DND-41 (cell line): ENCODE results near the gene CDH10.

Experiments used
- ATAC-seq: fragments of 200-7000 bp; cut with Tn5 transposase; 3 replicates; pipeline ENCODE4 v1.9.1; 2021; ENCODE audit warnings: low read depth; ENCODE audit not compliant: insufficient read depth
- DNase-seq: peaks from one replicate; pipeline ENCODE4 v3.0.0-alpha.2; 2020
- H2AFZ ChIP-seq: 2 replicates; pipeline ENCODE4 v1.6.0; 2012; ENCODE audit warnings: low read depth, low read length
- H3K27ac ChIP-seq: 2 replicates; pipeline ENCODE4 v1.5.1; 2012; ENCODE audit warnings: low read length, inconsistent platforms
- H3K27me3 ChIP-seq: fragments of 200-600 bp; sonication (generic); 2 replicates; pipeline ENCODE4 v1.6.0; 2012; ENCODE audit warnings: low read length, mild to moderate bottlenecking, inconsistent platforms; ENCODE audit not compliant: insufficient read depth, poor library complexity
- H3K36me3 ChIP-seq: 2 replicates; pipeline ENCODE4 v1.5.1; 2012; ENCODE audit warnings: low read length, inconsistent platforms; ENCODE audit not compliant: insufficient read depth
- H3K4me1 ChIP-seq: 2 replicates; pipeline ENCODE4 v1.5.1; 2012; ENCODE audit warnings: mild to moderate bottlenecking, low read length; ENCODE audit not compliant: insufficient read depth
- H3K4me2 ChIP-seq: 2 replicates; pipeline ENCODE4 v1.6.0; 2012; ENCODE audit warnings: mild to moderate bottlenecking, moderate library complexity, low read length, inconsistent platforms; ENCODE audit not compliant: insufficient read depth
- H3K4me3 ChIP-seq, 2 experiments: fragments of 200-600 bp in 1 of 2; shearing (Covaris generic) in 1 of 2; 2 replicates each; pipeline ENCODE4 v1.5.1; 2012 to 2016; ENCODE audit warnings: inconsistent platforms in 2 of 2, low read length in 2 of 2, mild to moderate bottlenecking in 2 of 2, low read depth in 1 of 2, moderate library complexity in 1 of 2
- H3K79me2 ChIP-seq: 2 replicates; pipeline ENCODE4 v1.6.0; 2012; ENCODE audit warnings: low read length, inconsistent platforms; ENCODE audit not compliant: insufficient read depth
- H3K9ac ChIP-seq: 2 replicates; pipeline ENCODE4 v1.6.0; 2012; ENCODE audit warnings: low read depth, mild to moderate bottlenecking, inconsistent platforms, low read length, moderate library complexity
- H3K9me3 ChIP-seq: 2 replicates; pipeline ENCODE4 v1.5.1; 2012; ENCODE audit warnings: low read length, moderate library complexity, mild to moderate bottlenecking, inconsistent platforms; ENCODE audit not compliant: insufficient read depth, severe bottlenecking
- H4K20me1 ChIP-seq: 2 replicates; pipeline ENCODE4 v1.6.0; 2012; ENCODE audit warnings: low read length; ENCODE audit not compliant: insufficient read depth
- CTCF ChIP-seq: IDR thresholded peaks from 2 replicates; pipeline ENCODE4 v1.5.1; 2012; ENCODE audit warnings: borderline replicate concordance, low read length, moderate library complexity, mild to moderate bottlenecking; ENCODE audit not compliant: poor library complexity, severe bottlenecking; ENCODE audit errors: extremely low read depth
- EZH2 ChIP-seq: IDR thresholded peaks from 3 replicates; pipeline ENCODE4 v1.6.1; 2012; ENCODE audit warnings: borderline replicate concordance, low read depth, mild to moderate bottlenecking, moderate library complexity, low read length, inconsistent platforms; ENCODE audit not compliant: severe bottlenecking

CDH10 gene

GRCh38 chr5:24510523-24510988 is 134.2 kb downstream of the CDH10 start:
- Histone ChIP-seq H3K4me3 (no peak overlapping the region), H3K36me3 (no peaks in the 10 kb centered on the region), H3K4me2 (no peak overlapping the region), H3K27me3 (no peaks in the 10 kb centered on the region), H4K20me1 (no peaks in the 10 kb centered on the region), H3K79me2 (no peaks in the 10 kb centered on the region), H2AFZ (no peak overlapping the region), H3K4me1 (no peaks in the 10 kb centered on the region), H3K9ac (no peak overlapping the region), H3K27ac (no peak overlapping the region), H3K9me3 (no peaks in the 10 kb centered on the region)
- TF ChIP-seq CTCF (no peak), EZH2 (no peak)
- no peak for ATAC-seq
- no peak for DNase-seq

- no peaks in the 10 kb centered on the region for H3K36me3 ChIP-seq
- H3K27me3 ChIP-seq: no peaks in the 10 kb centered on the region
- TF ChIP-seq EZH2 (no peak), CTCF (no peak)
- no peak overlapping the region for H2AFZ ChIP-seq
- no peaks in the 10 kb centered on the region for H4K20me1 ChIP-seq
- H3K9me3 ChIP-seq: no peaks in the 10 kb centered on the region
- H3K79me2 ChIP-seq: no peaks in the 10 kb centered on the region
- no peak overlapping the region for H3K27ac ChIP-seq
- no peak for ATAC-seq
- H3K4me2 ChIP-seq: no peak overlapping the region
- no peaks in the 10 kb centered on the region for H3K4me1 ChIP-seq
- H3K9ac ChIP-seq: no peak overlapping the region
- H3K4me3 ChIP-seq: no peak overlapping the region
- no peak for DNase-seq
Measured at GRCh38 chr5:24509943-24510342, 134.8 kb downstream of the CDH10 start.

DNA sequence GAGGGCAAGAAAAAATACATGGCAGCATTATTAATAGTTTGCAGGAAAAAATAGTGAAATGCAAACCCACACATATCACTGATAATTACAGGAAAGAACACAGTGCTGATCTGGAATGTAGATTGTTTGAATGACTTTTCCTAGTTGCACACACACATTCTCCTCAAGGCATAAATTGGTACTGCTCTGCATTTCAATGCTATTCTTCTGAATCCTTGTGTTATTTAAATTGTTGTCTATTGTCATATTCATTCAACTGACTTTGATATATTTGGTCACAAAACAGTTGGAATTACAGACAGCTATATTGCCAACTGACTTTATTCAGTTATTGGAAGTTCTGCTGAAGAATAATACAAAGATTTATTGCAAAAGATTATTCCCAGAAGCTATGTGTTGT is 139.5 kb downstream of the CDH10 start:
- Histone ChIP-seq H3K9ac (no peak overlapping the region), H3K36me3 (no peaks in the 10 kb centered on the region), H4K20me1 (no peaks in the 10 kb centered on the region), H3K9me3 (no peaks in the 10 kb centered on the region), H2AFZ (no peak overlapping the region), H3K79me2 (no peaks in the 10 kb centered on the region), H3K27ac (no peak overlapping the region), H3K4me1 (no peaks in the 10 kb centered on the region), H3K4me3 (no peak overlapping the region), H3K27me3 (no peaks in the 10 kb centered on the region), H3K4me2 (no peak overlapping the region)
- no peak for TF ChIP-seq CTCF
- TF ChIP-seq EZH2: no peak
- ATAC-seq: no peak
- no peak for DNase-seq

GRCh38 chr5:24497591-24498157 is 147.1 kb downstream of the CDH10 start:
- no peak for TF ChIP-seq EZH2
- no peak for TF ChIP-seq CTCF
- H4K20me1 ChIP-seq: no peaks in the 10 kb centered on the region
- H3K9me3 ChIP-seq: no peaks in the 10 kb centered on the region
- H3K79me2 ChIP-seq: no peaks in the 10 kb centered on the region
- DNase-seq: no peak
- H3K4me2 ChIP-seq: no peak overlapping the region
- no peak overlapping the region for H3K4me3 ChIP-seq
- no peak overlapping the region for H2AFZ ChIP-seq
- H3K9ac ChIP-seq: no peak overlapping the region
- no peak for ATAC-seq
- H3K36me3 ChIP-seq: no peaks in the 10 kb centered on the region
- no peak overlapping the region for H3K27ac ChIP-seq
- no peaks in the 10 kb centered on the region for H3K27me3 ChIP-seq
- no peaks in the 10 kb centered on the region for H3K4me1 ChIP-seq
